GM21529 (cell line): ENCODE results near the gene DYSF.

Source experiments
- ATAC-seq: cut with Tn5 transposase; IDR thresholded peaks from one replicate; pipeline ENCODE4 v1.9.1; 2021; ENCODE audit not compliant: unreplicated experiment

The DYSF gene

DNA sequence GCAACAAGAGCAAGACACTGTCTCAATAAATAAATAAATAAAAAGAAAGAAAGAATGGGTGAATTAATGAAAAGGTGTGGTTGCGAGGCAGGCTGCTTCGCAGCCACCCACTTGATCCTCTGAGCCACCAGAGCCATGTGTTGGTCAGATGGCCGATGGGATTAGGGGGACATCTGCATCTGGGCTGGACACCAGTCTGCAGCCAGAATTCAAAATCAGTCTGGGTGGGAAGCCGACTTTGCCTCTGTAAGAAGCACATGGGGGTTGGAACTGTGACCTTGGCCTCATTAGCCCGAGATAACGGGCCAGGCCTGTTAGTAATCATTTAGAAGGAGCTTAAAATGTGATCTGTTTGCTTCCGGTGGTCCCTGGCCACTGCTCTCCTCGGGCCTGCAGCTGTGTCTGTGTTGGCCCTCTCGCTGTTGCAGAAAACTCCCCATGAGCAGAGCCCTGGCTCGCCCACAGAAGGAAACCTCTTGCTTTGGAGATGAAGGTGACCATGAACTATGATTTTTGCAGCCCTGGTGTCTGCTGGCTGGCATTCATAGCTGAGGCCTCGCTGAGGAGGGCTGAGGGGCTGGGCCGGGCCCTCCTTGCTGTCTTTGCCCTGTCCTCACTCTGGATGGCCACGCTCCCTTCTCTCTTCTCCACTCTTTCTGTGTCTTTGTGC is 94.4 kb downstream of the DYSF start:
- ATAC-seq: no peak

GRCh38 chr2:71548646-71549425 is 95.5 kb downstream of the DYSF start:
- ATAC-seq: no peak

GRCh38 chr2:71550801-71551630 is 97.7 kb downstream of the DYSF start:
- ATAC-seq: no peak

DNA sequence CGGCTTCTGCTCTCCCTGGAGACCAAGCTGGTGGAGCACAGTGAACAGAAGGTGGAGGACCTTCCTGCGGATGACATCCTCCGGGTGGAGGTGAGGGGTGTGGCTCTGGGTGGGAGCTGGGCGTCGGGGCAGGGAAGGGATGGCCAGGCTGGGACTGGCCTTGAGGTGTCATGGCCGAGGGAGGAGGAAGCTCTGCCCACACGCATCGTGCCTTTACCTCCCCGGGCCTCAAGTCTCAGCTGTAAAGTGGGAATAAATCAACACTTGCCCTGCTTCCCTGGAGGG is 98.2 kb downstream of the DYSF start:
- no peak for ATAC-seq

- no peak for ATAC-seq
Measured at GRCh38 chr2:71552356-71552755, 99.0 kb downstream of the DYSF start.

DNA sequence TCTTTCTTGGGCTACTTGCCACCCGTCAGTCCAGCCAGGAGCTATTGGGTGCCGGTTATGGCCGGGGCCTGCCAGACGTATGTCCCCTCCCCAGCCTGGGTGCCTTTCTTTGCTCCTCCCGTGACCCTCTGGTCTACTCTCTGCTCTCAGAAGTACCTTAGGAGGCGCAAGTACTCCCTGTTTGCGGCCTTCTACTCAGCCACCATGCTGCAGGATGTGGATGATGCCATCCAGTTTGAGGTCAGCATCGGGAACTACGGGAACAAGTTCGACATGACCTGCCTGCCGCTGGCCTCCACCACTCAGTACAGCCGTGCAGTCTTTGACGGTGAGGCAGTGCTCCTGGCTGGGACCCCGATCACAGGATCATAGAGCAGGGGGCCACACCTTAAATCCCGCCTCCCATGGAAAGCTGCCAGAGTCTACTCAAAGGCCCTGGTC is 99.5 kb downstream of the DYSF start:
- ATAC-seq: no peak

DNA sequence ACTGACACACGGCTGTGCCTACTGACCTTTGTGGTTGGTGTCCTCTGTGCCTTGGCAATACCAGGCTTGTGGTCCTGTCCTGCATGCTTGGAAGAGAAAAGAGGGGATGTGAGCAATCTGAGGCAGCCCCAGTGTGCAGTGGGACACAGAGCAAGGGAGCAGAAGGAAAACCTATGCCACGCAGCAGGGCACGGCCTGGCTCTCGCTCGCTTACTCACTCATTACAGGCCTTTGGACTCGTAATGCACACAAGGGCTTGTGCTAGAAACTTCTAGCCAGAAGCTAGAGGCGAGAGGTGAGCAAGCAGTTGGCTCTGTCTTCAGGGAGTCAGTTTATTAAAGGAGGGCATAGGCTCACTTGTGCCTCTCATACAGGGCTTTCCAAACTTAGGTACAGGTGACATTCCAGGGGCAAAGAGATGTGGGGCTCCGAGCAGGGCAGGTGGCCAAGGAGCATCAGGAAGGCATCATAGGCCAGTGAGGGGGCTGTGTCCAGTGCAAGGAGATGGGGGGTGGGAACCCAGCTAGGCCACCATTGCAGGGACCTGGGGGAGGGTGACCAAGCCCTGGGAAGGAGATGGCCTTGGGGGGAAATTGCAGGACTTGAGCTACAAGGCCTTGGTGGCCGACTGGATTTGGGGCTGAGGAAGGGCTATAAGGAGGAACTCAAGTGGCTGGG is 100.8 kb downstream of the DYSF start:
- no peak for ATAC-seq

DNA sequence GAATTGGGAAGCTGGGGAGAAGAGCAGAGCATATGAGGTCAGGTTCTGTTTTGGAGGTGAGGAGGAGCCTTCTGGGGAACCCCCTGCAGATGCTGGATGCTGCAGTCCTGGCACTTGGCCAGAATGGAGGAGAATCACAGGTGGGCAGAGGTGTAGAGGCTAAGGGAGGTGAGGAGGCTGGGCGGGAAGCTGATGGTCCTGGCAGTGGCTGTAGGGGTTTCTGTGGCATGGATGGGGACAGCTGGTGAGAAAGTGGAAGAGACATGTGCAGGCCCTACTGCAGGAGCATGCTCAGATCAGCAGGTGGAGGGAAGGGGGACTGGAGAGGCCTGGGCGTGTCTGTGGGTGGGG is 101.3 kb downstream of the DYSF start:
- ATAC-seq: no peak

- ATAC-seq: no peak
Measured at GRCh38 chr2:71555798-71556454, 102.6 kb downstream of the DYSF start.

GRCh38 chr2:71556692-71557250 is 103.4 kb downstream of the DYSF start:
- ATAC-seq: no peak

DNA sequence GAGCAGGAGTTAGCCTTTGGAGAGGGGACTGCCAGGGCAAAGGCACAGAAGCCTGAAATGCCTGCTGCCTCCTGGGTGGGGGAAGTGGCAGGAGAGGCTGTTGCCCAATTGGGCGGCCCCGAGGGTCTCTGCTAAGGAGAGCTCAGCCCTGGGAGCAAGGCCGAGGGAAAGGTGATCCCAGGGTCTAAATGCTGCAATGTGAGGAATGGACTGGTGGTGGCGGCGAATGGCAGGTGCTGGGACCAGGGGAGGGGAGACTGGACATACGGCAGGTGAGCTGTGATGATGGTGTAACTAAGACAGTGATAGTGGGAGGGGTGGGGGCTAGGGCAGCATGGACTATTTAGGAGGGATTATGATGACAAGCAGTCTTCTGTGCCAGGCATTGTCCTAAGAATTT is 104.0 kb downstream of the DYSF start:
- ATAC-seq: no peak

GRCh38 chr2:71558300-71559051 is 105.1 kb downstream of the DYSF start:
- ATAC-seq: no peak

- ATAC-seq: no peak
Measured at GRCh38 chr2:71559080-71559827, 105.9 kb downstream of the DYSF start.

- no peak for ATAC-seq
Measured at GRCh38 chr2:71559828-71560637, 106.7 kb downstream of the DYSF start.

GRCh38 chr2:71560638-71561011 is 107.3 kb downstream of the DYSF start:
- no peak for ATAC-seq

GRCh38 chr2:71561441-71562267 is 108.3 kb downstream of the DYSF start:
- no peak for ATAC-seq

GRCh38 chr2:71562518-71562917 is 109.2 kb downstream of the DYSF start:
- ATAC-seq: no peak

GRCh38 chr2:71563872-71564271 is 110.5 kb downstream of the DYSF start:
- ATAC-seq: no peak
